Testis (tissue), 3 donors: ENCODE measurements around the gene ASB6. TPM values are rescaled to one million over a fixed set of nuclear protein-coding genes. Genes with fewer than 3 reads are reported as not detected.

Experiments used
- DNase-seq: peaks from one replicate; pipeline ENCODE4 v3.0.0-alpha.2; 2019
- H3K27ac ChIP-seq, 2 donors: fragments of 200-600 bp; sonication (generic); one replicate each; pipeline ENCODE4 v1.5.1; 2019
- H3K27me3 ChIP-seq: fragments of 200-600 bp; sonication (generic); one replicate; pipeline ENCODE4 v1.5.1; 2019
- H3K36me3 ChIP-seq: fragments of 200-600 bp; sonication (generic); one replicate; pipeline ENCODE4 v1.5.1; 2017; ENCODE audit warnings: low read depth; ENCODE audit errors: missing control alignments
- H3K4me1 ChIP-seq: fragments of 200-600 bp; sonication (generic); one replicate; pipeline ENCODE4 v1.5.1; 2019
- H3K4me3 ChIP-seq, 2 donors: fragments of 200-600 bp; sonication (generic); one replicate each; pipeline ENCODE4 v1.5.1; 2017 to 2019
- H3K9me3 ChIP-seq: fragments of 200-600 bp; sonication (generic); one replicate; pipeline ENCODE4 v1.5.1; 2017
- CTCF ChIP-seq, 3 experiments: fragments of 450-650 bp in 2 of 3; fragments of 200-600 bp in 1 of 3; sonication (generic) in 1 of 3; IDR thresholded peaks; one replicate each; pipeline ENCODE4 v1.5.1; 2016 to 2019; ENCODE audit warnings: antibody characterized with exemption in 3 of 3, mild to moderate bottlenecking in 2 of 3, moderate library complexity in 1 of 3
- POLR2A ChIP-seq: fragments of 450-650 bp; IDR thresholded peaks from one replicate; pipeline ENCODE4 v1.6.1; 2017; ENCODE audit warnings: antibody characterized with exemption, mild to moderate bottlenecking, moderate library complexity
- WGBS, 2 donors: methylation state at CpG; one replicate each; pipeline ENCODE4 v1.1.5; 2018; 5-methylcytosine and 5-hydroxymethylcytosine counted together
- intact Hi-C: fragments of 100-400 bp; cut with DNase I; formaldehyde crosslinking; loops from one replicate; pipeline ENCODE4 v1.15.1; 2023; ENCODE audit warnings: low total_unique reads
- polyA plus RNA-seq: library from polyadenylated mRNA; stranded (reverse); fragments of 350-450 nt; fragmentation: Illumina TruSeq; extraction: RNeasy Lipid Tissue Mini Kit (QIAGEN cat#74804); gene quantifications from one replicate; pipeline ENCODE4 v1.2.3, GENCODE V29; 2014; ENCODE audit warnings: low read depth, low replicate concordance; ENCODE audit not compliant: insufficient read depth
- total RNA-seq, 2 donors: library from RNA; depleted of rRNA; stranded (reverse); fragments of >200 nt; gene quantifications; one replicate each; pipeline ENCODE4 v1.2.3, GENCODE V29; 2016

The ASB6 gene
- total and polyA plus RNA-seq, 3 donors from 2014 or later: 21.4 to 61.7 (median 51.2) TPM

GRCh38 chr9:129669946-129670345 lies 28.0 kb upstream of the ASB6 start:
- WGBS, 2 donors: 71 to 82% methylated on average over 13 of the region's 13 CpGs
- no peaks in the 10 kb centered on the region for H3K27me3 ChIP-seq

GRCh38 chr9:129669141-129669718 lies 27.3 kb upstream of the ASB6 start:
- H3K27me3 ChIP-seq: no peaks in the 10 kb centered on the region
- H3K9me3 ChIP-seq: no peaks in the 10 kb centered on the region
- no peak overlapping the region for H3K4me3 ChIP-seq
- no peak for DNase-seq
- TF ChIP-seq CTCF (IDR thresholded peaks at IDR 0.05): no peak
- H3K36me3 ChIP-seq: no peaks in the 10 kb centered on the region
- H3K4me1 ChIP-seq: no peaks in the 10 kb centered on the region
- intact Hi-C loops: no loop called here
- 81 to 84% methylated on average over 17 of the region's 17 CpGs for WGBS, 2 donors
- H3K27ac ChIP-seq: no peak overlapping the region

More at GRCh38 chr9:129669946-129670345, 28.0 kb upstream of the ASB6 start:
- intact Hi-C loops: no loop called here
- Histone ChIP-seq H3K9me3 (no peaks in the 10 kb centered on the region), H3K27ac (no peak overlapping the region), H3K4me1 (no peaks in the 10 kb centered on the region), H3K36me3 (no peaks in the 10 kb centered on the region), H3K4me3 (no peak overlapping the region)
- peak; percentile 55 for DNase-seq
- no peak for TF ChIP-seq POLR2A
- TF ChIP-seq CTCF (IDR thresholded peaks at IDR 0.05): no peak

- Histone ChIP-seq H3K4me3 (no peak overlapping the region), H3K4me1 (no peaks in the 10 kb centered on the region), H3K27ac (no peak overlapping the region), H3K9me3 (no peaks in the 10 kb centered on the region), H3K36me3 (no peaks in the 10 kb centered on the region), H3K27me3 (no peaks in the 10 kb centered on the region)
- intact Hi-C loops: no loop called here
- WGBS, 2 donors: 97% methylated on average over 6 of the region's 9 CpGs; no CpG with 5 or more reads in 1 of the 2 donors
- no peak for DNase-seq
- no peak for TF ChIP-seq CTCF (IDR thresholded peaks at IDR 0.05)
- TF ChIP-seq POLR2A: no peak
Observed at GRCh38 chr9:129667850-129668249, 25.9 kb upstream of the ASB6 start.

GRCh38 chr9:129667378-129667777 lies 25.4 kb upstream of the ASB6 start:
- Histone ChIP-seq H3K4me1 (no peaks in the 10 kb centered on the region), H3K9me3 (no peaks in the 10 kb centered on the region), H3K36me3 (no peaks in the 10 kb centered on the region), H3K27ac (no peak overlapping the region), H3K27me3 (no peaks in the 10 kb centered on the region), H3K4me3 (no peak overlapping the region)
- no peak for TF ChIP-seq CTCF (IDR thresholded peaks at IDR 0.05)
- TF ChIP-seq POLR2A: no peak
- DNase-seq: no peak
- intact Hi-C loops: no loop called here
- WGBS, 2 donors: 65 to 88% methylated on average over 10 to 11 of the region's 11 CpGs

- H3K27me3 ChIP-seq: no peaks in the 10 kb centered on the region
- 23 to 24% methylated on average over 11 to 13 of the region's 13 CpGs for WGBS, 2 donors
- H3K9me3 ChIP-seq: no peaks in the 10 kb centered on the region
- no peaks in the 10 kb centered on the region for H3K4me1 ChIP-seq
- peak overlapping the region; percentile 43 to 53 for H3K4me3 ChIP-seq
- no peak for DNase-seq
- H3K27ac ChIP-seq: no peak overlapping the region
- no peaks in the 10 kb centered on the region for H3K36me3 ChIP-seq
- intact Hi-C loops: no loop called here
- TF ChIP-seq CTCF (IDR thresholded peaks at IDR 0.05): no peak
- TF ChIP-seq POLR2A: no peak
Observed at GRCh38 chr9:129666575-129666974, 24.6 kb upstream of the ASB6 start.
